PC-3 (cell line): Measurements from ENCODE around the gene RFX4. TPM values are rescaled to one million over a fixed set of nuclear protein-coding genes. Genes with fewer than 3 reads are reported as not detected.

Source experiments
- ATAC-seq: fragments of 200-7000 bp; cut with Tn5 transposase; 2 replicates; pipeline ENCODE4 v1.9.1; 2020; ENCODE audit warnings: mild to moderate bottlenecking, moderate library complexity
- BruUV-seq: library from RNA; stranded (reverse); fragments of 400-500 nt; replicated peaks from 2 replicates; lab custom pipeline; 2021; lab: Mats Ljungman, UMichigan
- CTCF ChIA-PET: fragments of 300-600 bp; sonication (Branson Sonifier 250); formaldehyde crosslinking; loops from one replicate; lab custom pipeline; 2022; ENCODE audit warnings: antibody characterized with exemption; lab: Charles Lee
- POLR2A ChIA-PET: fragments of 300-600 bp; sonication (Branson Sonifier 250); formaldehyde crosslinking; loops from one replicate; lab custom pipeline; 2022; ENCODE audit warnings: antibody characterized with exemption; ENCODE audit not compliant: unreplicated experiment; lab: Charles Lee
- DNase-seq: peaks from one replicate; pipeline ENCODE4 v3.0.0-alpha.2; 2015
- H2AFZ ChIP-seq: fragments of 300-600 bp; sonication (generic); 2 replicates; pipeline ENCODE4 v1.6.0; 2016; ENCODE audit warnings: antibody characterized with exemption, low read length
- H3F3A ChIP-seq: fragments of 300-600 bp; sonication (generic); one replicate; pipeline ENCODE4 v1.6.0; 2017; ENCODE audit warnings: antibody characterized with exemption, low read length, control low read depth, mild to moderate bottlenecking; ENCODE audit not compliant: unreplicated experiment
- H3K27ac ChIP-seq: fragments of 300-600 bp; sonication (generic); 2 replicates; pipeline ENCODE4 v1.5.1; 2016; ENCODE audit warnings: mild to moderate bottlenecking, low read length
- H3K27me3 ChIP-seq: fragments of 300-600 bp; sonication (generic); 2 replicates; pipeline ENCODE4 v1.6.1; 2016; ENCODE audit warnings: low read length, mixed read lengths
- H3K36me3 ChIP-seq: fragments of 300-600 bp; sonication (generic); 2 replicates; pipeline ENCODE4 v1.6.1; 2016; ENCODE audit warnings: low read depth, mixed run types, low read length, mixed read lengths
- H3K4me1 ChIP-seq: fragments of 300-600 bp; sonication (generic); 2 replicates; pipeline ENCODE4 v1.5.1; 2016; ENCODE audit warnings: low read length; ENCODE audit not compliant: insufficient read depth
- H3K4me2 ChIP-seq: fragments of 300-600 bp; sonication (generic); 2 replicates; pipeline ENCODE4 v1.6.0; 2016; ENCODE audit warnings: low read length
- H3K4me3 ChIP-seq: fragments of 300-600 bp; sonication (generic); 2 replicates; pipeline ENCODE4 v1.5.1; 2016; ENCODE audit warnings: mild to moderate bottlenecking, low read length, mixed read lengths
- H3K79me2 ChIP-seq: fragments of 300-600 bp; sonication (generic); 2 replicates; pipeline ENCODE4 v1.6.1; 2017; ENCODE audit warnings: low read length, mixed read lengths
- H3K9ac ChIP-seq: fragments of 300-600 bp; sonication (generic); 2 replicates; pipeline ENCODE4 v1.6.0; 2016; ENCODE audit warnings: mild to moderate bottlenecking, low read length
- H3K9me2 ChIP-seq: fragments of 300-600 bp; sonication (generic); replicated peaks from 2 replicates; pipeline ENCODE4 v1.6.1; 2016; ENCODE audit warnings: mixed run types, low read length, mixed read lengths
- H3K9me3 ChIP-seq: fragments of 300-600 bp; sonication (generic); 2 replicates; pipeline ENCODE4 v1.6.1; 2016; ENCODE audit warnings: low read length, mixed read lengths
- H4K20me1 ChIP-seq: fragments of 300-600 bp; sonication (generic); 2 replicates; pipeline ENCODE4 v1.6.1; 2016; ENCODE audit warnings: low read length, mixed read lengths
- EZH2 ChIP-seq: fragments of 300-600 bp; sonication (generic); IDR thresholded peaks from one replicate; pipeline ENCODE4 v1.6.1; 2017; ENCODE audit warnings: antibody characterized with exemption, mild to moderate bottlenecking, low read length; ENCODE audit not compliant: unreplicated experiment
- EZH2phosphoT487 ChIP-seq: fragments of 300-600 bp; sonication (generic); IDR thresholded peaks from 2 replicates; pipeline ENCODE4 v1.6.1; 2018; ENCODE audit warnings: mild to moderate bottlenecking, antibody characterized with exemption, low read length, borderline replicate concordance
- intact Hi-C: fragments of 100-400 bp; cut with micrococcal nuclease; formaldehyde crosslinking; loops from 2 replicates; pipeline ENCODE4 v1.9.0; 2023
- total RNA-seq: library from RNA; depleted of rRNA; stranded (reverse); fragments of >200 nt; gene quantifications from 2 replicates; pipeline ENCODE4 v1.2.3, GENCODE V29; 2014
- TF ChIP-seq, protein P1 (sequence below): fragments of 300-600 bp; sonication (generic); conservative IDR thresholded peaks from 2 replicates; pipeline ENCODE4 v1.5.1; 2017; ENCODE audit warnings: antibody characterized with exemption, low read depth, mild to moderate bottlenecking, low read length

RFX4 gene
- total RNA-seq, 1 experiment from 2014 or later, result not detected

DNA sequence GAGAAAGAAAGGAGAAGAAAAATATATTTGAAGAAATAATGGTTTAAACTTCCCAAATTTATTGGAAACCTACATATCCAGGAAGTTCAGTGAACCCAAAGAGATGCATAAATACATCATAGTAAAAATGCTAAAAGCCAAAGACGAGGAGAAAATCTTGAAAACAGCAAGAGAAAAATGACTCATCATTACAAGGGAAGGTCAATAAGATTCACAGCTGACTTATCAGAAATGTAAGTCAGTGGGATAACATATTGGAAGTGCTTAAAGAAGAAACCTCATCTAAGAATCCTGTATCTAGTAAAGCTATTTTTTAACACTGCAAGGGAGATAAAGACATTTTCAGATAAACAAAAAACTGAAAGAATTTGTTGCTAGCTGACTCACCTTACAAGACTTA lies 211.6 kb downstream of the RFX4 start:
- no peak for TF ChIP-seq EZH2phosphoT487
- no peak for TF ChIP-seq EZH2
- TF ChIP-seq, protein P1, sequence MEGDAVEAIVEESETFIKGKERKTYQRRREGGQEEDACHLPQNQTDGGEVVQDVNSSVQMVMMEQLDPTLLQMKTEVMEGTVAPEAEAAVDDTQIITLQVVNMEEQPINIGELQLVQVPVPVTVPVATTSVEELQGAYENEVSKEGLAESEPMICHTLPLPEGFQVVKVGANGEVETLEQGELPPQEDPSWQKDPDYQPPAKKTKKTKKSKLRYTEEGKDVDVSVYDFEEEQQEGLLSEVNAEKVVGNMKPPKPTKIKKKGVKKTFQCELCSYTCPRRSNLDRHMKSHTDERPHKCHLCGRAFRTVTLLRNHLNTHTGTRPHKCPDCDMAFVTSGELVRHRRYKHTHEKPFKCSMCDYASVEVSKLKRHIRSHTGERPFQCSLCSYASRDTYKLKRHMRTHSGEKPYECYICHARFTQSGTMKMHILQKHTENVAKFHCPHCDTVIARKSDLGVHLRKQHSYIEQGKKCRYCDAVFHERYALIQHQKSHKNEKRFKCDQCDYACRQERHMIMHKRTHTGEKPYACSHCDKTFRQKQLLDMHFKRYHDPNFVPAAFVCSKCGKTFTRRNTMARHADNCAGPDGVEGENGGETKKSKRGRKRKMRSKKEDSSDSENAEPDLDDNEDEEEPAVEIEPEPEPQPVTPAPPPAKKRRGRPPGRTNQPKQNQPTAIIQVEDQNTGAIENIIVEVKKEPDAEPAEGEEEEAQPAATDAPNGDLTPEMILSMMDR, result no peak
- peaks cover 24% of the 10 kb centered on the region for H3K36me3 ChIP-seq
- no peaks in the 10 kb centered on the region for H3K4me1 ChIP-seq
- H3K4me2 ChIP-seq, result no peak overlapping the region
- no peaks in the 10 kb centered on the region for H3K27me3 ChIP-seq
- H3K79me2 ChIP-seq, result no peaks in the 10 kb centered on the region
- CTCF ChIA-PET, result no interaction called here
- no peak overlapping the region for H3K9ac ChIP-seq
- H4K20me1 ChIP-seq, result no peaks in the 10 kb centered on the region
- H3F3A ChIP-seq, result no peaks in the 10 kb centered on the region
- ATAC-seq (no peak), DNase-seq (no peak)
- no TSS peak for BruUV-seq
- no peaks in the 10 kb centered on the region for H3K9me3 ChIP-seq
- H2AFZ ChIP-seq, result no peak overlapping the region
- no peak overlapping the region for H3K4me3 ChIP-seq
- POLR2A ChIA-PET, result no interaction called here
- intact Hi-C loops, result no loop called here
- H3K27ac ChIP-seq, result no peak overlapping the region
- no peaks in the 10 kb centered on the region for H3K9me2 ChIP-seq

DNA sequence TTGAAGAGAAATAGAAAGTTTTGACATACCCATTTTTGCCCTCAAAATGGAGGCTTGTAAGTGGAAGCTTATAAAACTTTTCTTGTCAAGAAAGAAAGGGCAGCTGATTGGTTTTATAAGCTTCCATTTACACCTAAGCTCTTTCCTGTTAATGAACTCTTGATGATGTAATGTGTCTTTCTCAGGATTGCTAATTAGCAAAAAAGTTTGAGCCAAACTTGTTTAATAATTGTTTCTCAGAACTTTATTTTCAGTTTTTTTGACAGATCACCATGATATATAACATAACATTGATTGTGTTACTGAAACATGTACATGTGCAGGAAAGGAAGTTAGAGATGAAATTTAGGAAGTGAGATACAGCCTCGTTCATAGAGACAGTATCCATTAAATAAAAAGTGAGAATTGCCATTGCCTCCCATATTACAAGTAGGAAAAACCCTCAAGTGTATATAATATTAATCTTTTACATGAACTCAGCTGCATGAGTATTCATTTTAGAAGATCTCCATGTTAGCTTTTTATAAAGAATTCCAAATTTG lies 218.4 kb downstream of the RFX4 start:
- Histone ChIP-seq H3K4me1 (no peaks in the 10 kb centered on the region), H4K20me1 (no peaks in the 10 kb centered on the region), H3K4me3 (no peak overlapping the region), H3F3A (no peaks in the 10 kb centered on the region), H3K27ac (no peak overlapping the region), H3K9me2 (no peaks in the 10 kb centered on the region), H3K36me3 (no peaks in the 10 kb centered on the region), H3K27me3 (no peaks in the 10 kb centered on the region), H3K79me2 (no peaks in the 10 kb centered on the region), H3K4me2 (no peak overlapping the region), H3K9me3 (no peaks in the 10 kb centered on the region), H3K9ac (no peak overlapping the region), H2AFZ (no peak overlapping the region)
- BruUV-seq, result no TSS peak
- ATAC-seq (no peak), DNase-seq (no peak)
- TF ChIP-seq, protein P1, result no peak
- TF ChIP-seq EZH2phosphoT487 (no peak), EZH2 (no peak)
- ChIA-PET POLR2A (no interaction called here), CTCF (no interaction called here)
- intact Hi-C loops, result no loop called here

DNA sequence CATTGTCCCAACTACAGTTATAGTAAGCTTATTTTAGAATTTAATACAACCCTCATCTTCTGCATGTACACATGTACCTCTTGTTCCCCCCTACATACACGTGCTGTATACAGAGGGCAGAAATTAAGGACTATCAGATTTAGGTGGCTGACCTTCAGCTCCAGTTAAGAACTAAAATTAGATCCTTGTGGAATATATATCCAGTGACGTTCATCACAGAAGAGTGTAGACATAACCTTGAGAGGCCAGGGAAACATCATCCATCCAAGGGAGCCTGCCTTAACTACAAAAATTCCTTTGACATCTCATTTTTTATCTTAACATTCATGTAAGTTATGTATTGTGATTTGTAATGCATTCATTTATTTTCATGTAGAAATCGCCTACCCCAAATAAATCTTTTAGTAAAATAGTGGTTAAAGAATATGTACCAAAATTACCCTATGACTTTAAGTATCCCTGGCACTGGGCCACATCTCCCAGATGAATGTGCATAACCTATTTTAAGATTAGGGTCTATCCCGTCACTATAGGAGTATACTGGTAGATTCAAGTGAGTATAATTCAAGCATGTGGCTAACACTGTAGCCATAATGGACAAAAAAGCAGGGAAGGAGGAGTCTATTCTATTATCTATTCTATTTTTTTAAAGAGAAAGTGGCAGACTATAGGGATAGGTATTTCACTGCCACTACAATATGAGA lies 219.2 kb downstream of the RFX4 start:
- POLR2A ChIA-PET, result no interaction called here
- H3K36me3 ChIP-seq, result no peaks in the 10 kb centered on the region
- no peak overlapping the region for H3K27ac ChIP-seq
- no peak overlapping the region for H2AFZ ChIP-seq
- no TSS peak for BruUV-seq
- H3K27me3 ChIP-seq, result no peaks in the 10 kb centered on the region
- intact Hi-C loops, result no loop called here
- no peak for ATAC-seq
- no peaks in the 10 kb centered on the region for H3F3A ChIP-seq
- CTCF ChIA-PET, result no interaction called here
- no peaks in the 10 kb centered on the region for H3K9me2 ChIP-seq
- DNase-seq, result no peak
- no peaks in the 10 kb centered on the region for H3K4me1 ChIP-seq
- H4K20me1 ChIP-seq, result no peaks in the 10 kb centered on the region
- TF ChIP-seq EZH2 (no peak), EZH2phosphoT487 (no peak)
- TF ChIP-seq, protein P1, result no peak
- no peaks in the 10 kb centered on the region for H3K9me3 ChIP-seq
- no peak overlapping the region for H3K4me3 ChIP-seq
- H3K9ac ChIP-seq, result no peak overlapping the region
- no peak overlapping the region for H3K4me2 ChIP-seq
- no peaks in the 10 kb centered on the region for H3K79me2 ChIP-seq
